NCI-H2227 treated with DMSO at 0.1 percent for 48 hours (cell line): Measurements from ENCODE around the gene KCNQ1.

ENCODE experiments used
- DNase-seq: peaks from one replicate; lab custom pipeline; 2025; lab: John Stamatoyannopoulos, UW

The KCNQ1 gene

DNA sequence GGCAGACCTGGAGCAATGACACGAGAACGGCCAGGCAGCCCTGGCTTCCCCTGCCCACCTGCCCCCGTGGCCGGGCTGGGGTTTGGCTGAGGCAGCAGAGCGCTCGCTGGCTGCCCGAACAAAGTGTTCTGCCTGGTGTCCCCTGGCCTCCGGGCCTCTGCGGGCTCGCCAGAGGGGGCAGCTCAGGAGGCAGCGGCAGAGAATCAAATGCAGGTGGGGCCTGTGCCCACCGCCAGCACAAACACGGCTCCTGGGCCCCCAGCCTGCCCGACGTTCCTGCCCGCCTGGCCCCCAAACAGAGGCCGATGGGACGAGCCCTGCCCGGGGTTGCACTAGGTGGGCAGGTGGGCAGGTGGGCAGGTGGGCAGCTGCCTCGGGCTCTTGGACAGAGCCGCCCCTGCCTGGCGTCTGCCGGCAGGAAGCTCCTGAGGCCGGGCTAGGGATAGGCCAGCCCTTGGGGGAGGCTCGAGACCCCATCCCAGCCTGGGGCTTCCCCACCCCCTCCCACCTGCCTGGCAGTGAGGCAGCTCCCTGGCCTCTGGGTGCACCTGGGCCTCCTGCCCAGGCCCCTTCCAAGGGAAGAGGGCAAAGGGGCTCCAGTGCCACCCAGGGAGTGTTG is 394.0 kb downstream of the KCNQ1 start:
- no peak for DNase-seq

DNA sequence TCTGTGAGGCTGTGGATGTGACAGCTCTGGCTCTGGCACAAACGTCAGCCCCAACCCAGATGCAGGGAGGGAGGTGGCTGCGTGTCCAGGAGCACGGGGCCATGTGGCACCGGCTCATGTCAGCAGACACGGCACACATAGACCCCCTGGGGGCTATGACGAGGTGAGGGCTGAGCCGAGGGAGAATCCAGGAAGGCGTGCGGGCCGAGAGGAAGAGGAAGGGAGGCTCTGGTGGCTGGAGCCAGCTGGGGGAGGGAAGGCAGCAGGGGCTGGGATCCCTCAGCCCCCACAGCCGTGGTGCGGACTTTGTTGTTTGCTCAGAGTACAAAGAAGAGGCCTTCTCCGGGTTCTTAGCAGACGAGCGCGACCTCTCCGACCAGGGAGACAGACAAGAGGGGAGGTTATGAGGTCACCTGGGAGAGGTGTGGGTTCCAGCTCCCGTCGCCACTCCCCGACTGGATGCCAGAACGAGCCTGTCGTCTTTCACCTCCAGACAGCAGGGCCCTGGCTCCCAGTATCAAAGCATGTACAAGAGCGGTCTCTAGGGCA is 394.7 kb downstream of the KCNQ1 start:
- DNase-seq, result no peak

DNA sequence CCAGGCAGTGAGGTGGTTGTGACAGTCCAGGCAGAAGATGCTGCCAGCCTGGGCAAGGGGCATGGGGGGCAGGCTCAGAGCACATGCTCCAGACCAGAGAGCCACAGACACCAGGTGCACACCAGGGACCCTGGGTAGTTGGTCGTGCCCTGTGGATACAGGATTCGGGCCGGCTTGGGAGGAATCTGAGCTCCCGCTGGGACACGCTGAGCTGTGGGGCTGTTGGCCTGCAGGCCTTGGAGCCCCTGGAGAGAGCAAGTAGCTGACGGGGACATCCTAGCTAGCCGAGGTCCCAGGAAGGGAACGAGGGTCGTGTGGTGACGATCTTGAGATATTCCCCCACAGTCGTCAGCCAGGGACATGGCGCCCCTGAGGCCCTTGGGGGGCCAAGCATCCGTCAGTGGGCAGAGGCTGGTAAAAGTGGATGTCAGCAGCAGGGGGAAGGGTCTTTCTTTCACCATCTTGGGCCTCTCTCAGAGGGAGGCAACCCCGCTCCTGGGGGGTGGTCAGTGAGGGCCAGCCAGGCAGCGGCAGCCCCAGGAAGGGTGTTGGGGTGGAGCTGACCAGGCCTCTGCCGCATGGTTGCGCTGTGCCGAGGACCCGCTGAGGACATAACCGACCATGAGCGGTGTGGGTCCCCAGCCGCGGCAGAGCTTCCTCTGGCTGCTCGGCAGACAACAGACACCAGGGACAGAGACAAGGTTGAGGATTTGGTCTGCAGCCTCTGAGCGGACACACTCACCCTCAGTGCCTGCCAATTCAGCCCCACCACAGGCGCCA is 396.8 kb downstream of the KCNQ1 start:
- DNase-seq, result no peak

DNA sequence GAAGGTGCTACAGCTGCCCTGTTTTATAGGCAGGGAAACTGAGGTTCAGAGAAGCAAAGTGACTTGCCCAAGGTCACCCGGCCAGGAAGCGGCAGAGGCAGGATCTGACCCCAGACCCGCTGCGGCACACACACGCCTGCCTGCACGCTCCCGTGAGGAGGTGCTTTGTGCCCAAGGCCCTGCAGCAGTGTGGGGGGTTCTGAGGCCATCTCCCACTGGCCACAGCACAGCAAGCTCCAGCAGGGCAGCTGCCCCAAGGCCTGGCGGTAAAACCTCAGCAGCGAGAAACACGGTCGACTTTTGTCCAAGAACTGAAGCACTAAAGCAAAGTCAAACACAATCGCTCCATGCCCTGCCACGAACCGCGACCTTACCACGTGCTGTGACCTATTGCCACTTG is 398.1 kb downstream of the KCNQ1 start:
- DNase-seq, result no peak

DNA sequence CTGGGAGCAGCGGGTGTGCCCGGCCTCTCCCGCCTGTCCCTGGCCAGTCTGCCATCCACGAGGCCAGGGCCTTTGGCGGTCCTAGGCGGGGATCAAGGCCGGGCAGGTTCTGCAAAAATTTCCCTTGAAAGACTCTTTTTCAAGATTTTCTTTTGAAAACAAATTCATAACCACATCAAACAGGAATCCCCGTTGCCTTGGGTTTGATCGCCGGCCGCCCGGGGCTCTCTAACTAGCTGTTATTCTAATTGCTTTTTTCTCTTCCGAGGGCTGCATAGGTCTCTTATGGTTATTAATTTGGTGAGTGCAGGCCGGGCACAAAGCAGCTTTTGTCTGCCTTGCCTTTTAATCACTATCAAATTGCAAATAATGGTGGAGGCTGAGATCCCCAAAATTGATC is 398.7 kb downstream of the KCNQ1 start:
- no peak for DNase-seq

DNA sequence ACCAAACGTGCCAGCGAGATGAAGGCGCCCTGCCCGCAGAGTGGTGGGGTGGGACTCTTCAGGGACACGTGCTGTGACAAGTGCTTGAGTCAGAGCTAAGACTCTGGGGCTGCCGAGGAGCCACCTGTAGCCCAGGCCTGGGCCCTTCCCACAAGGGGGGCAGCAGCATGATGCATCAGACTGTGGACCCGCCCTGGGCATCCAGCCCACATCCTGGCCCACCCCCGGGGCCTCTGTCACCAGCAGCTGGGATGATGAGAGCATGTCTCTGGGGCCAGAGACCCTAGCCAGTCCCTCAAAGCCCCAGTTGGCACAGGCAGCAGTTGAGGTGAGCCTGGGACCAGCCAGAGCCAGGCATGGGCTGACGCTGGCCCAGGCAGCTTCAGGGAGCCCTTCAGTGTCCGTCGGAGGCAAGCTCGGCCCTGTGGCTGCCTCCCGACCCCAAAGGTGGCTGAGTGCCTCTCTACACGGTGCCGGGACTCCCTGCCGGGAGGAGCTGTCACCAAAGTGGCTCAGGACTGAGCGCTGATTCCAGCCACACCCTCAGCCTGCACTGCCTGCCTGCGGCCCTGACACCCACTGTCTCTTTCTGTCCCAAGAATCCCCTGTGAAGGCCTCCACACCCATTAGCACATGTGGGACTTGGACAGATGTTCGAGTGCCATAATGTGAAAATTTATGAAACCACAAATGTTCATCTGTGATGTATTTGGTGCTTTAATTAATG is 399.5 kb downstream of the KCNQ1 start:
- no peak for DNase-seq

DNA sequence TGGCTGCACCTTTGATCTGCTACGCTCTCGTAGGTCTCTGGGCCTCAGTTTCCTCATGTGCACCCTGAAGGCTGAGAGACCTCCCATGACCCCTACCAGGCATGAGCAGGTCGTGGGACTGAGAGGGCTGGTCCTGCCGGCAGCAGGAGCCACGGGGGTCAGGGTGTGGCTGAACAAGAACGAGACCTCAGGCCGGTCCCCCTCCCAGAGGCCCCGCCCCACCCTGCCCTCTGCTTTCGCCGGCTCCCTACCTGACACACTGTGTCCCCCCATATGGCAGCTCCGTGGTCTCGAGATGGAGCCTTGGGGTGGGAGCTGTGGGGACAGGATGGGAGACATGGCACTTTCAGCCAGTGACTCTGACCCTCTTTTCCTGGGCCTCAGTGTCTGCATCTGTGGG is 400.2 kb downstream of the KCNQ1 start:
- no peak for DNase-seq

DNA sequence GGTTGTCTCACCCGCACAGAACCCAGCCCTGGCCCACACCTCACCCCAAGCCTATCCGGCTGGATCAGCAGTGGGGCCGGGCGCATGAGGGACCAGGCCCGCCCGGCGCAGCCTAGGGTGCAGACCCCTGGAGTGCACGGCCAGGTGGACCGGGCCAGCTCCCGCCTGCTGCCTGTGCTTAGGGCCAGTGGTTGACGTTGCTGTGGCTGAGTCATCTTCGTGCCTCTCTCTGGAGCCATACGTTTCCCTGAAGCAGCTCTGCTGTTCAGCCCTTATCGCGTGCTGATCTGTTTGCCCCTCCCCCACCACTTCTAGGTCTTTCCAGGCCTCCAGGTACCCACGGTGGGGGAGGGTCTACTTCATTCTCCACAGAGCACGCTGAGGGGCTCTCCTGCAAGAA is 401.2 kb downstream of the KCNQ1 start:
- no peak for DNase-seq

DNA sequence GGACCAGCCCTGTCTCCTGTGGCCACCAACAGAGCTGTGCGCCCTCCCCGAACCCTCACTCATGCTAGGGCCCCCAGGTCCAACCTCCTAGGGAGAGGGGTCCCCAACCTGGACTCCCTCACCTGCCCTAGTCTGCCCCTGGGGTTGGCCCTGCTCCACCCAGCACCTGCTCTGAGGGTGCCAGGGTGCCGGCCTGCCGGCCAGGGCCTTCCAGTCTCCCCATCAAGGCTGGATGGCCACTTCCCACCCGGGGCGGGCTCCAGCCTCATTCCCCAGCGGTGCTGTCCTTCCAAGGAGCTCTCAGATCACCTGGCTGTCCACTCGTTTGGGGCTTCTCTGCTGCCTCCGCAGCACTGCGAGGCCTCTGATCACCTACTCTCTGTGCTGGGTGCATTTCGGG is 401.7 kb downstream of the KCNQ1 start:
- DNase-seq, result no peak

DNA sequence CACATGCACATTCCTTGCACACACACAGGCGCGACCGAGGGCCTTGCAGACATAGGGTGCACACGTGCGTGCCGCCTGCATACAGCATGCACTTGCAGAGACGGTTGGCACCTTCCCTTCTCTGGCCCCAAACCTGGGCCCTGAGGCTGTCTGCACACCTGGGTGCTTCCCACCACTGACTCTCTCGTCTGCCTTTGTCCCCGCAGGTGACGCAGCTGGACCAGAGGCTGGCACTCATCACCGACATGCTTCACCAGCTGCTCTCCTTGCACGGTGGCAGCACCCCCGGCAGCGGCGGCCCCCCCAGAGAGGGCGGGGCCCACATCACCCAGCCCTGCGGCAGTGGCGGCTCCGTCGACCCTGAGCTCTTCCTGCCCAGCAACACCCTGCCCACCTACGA is 402.8 kb downstream of the KCNQ1 start:
- DNase-seq, result no peak

DNA sequence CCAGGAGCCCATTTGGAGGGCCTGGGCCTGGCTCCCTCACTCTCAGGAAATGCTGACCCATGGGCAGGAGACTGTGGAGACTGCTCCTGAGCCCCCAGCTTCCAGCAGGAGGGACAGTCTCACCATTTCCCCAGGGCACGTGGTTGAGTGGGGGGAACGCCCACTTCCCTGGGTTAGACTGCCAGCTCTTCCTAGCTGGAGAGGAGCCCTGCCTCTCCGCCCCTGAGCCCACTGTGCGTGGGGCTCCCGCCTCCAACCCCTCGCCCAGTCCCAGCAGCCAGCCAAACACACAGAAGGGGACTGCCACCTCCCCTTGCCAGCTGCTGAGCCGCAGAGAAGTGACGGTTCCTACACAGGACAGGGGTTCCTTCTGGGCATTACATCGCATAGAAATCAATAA is 403.7 kb downstream of the KCNQ1 start:
- no peak for DNase-seq

DNA sequence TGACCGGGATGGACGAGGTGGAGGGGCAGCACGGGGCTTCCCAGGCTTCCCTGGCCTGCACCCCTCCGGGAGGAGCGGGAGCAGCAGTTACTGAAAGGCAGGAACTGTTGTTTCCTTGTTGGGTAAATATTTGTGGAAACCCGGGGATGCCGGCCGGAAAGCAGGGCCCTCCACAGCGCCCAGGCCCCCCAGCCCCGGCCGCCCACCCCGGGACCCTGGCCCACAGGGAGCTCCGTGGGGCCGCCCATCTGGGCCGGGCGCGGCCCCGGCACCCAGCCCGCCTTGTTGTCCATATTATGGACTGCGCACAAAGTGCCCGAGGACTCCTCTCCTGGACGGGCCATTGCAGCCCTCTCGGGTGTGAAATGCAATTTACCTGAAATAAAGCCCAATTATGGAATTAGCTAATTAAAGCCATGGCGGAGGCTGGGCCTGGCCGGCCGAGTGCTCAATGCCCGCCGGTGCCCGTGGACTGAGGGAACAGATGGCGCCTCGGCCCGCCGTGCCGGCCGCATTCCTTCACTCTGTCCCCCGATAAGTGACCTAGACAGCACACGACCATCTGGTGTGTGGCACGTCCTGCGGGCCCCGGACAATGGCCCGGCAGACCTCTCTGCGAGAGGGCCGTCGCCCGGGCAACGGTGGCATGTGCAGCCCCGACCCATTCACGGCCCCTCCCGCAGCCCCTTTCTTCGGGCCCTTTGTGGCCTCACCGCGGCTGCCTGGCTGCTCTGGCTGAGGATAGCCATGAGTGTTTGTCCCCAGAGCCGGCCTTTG is 405.4 kb downstream of the KCNQ1 start:
- no peak for DNase-seq

DNA sequence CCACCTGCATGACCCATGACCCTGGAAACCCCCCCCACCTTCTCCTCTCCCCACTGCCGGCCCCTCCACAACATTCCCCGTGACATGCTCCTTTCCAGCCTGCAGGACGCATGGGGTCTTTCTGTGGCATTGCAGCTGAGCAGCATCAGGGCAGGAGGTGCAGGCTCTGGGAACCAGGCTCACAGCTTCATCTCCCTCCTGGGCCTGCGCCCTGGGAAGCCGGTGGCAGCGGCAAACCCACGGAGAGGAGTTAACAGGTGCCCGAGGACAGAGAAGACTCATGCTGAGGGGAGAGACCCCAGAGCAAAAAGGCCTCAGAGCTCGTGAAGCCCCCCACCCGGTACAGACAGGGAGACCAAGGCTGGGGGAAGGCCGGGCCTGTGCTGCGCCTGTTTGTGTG is 408.6 kb downstream of the KCNQ1 start:
- DNase-seq, result no peak

DNA sequence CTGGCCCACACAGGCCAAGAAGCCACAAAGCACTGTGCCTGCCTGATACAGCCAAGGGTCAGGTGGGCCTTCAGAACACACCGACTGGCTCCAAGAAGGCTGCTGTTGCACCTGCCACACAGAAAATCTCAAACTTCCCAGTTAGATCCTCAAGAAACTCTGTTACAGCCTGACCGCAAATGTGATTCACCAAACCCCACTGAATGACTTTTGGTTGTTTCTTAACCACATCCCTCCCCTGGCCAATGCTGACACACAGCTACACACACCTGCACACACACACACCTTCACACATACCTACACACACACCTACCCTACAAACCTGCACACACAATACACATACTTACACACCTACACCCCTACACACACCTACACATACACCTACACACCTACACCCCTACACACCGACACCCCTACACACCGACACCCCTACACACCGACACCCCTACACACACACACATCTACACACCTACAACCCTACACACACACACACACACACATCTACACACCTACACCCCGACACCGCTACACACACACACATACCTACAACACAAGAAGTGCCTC is 409.3 kb downstream of the KCNQ1 start:
- no peak for DNase-seq

DNA sequence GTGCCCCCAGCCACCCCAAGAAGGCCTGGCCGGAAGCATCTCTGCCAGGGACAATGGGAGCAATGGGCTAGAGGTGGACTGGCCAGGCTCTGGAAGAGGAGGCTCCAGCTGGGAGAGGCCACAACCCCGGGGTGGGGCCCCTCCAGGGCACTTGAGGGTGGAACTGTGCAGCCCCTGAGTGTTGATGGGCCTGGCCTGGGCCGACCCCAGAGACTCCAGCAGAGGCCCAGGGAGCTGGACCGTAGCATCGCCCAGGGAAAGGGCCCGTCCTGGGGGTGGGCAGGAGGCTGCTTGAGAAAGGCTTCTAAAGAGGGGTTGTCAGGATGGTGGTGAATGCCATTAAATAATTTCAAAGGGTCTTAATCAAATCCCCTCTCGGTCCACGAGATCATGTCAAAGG is 410.4 kb downstream of the KCNQ1 start:
- no peak for DNase-seq

DNA sequence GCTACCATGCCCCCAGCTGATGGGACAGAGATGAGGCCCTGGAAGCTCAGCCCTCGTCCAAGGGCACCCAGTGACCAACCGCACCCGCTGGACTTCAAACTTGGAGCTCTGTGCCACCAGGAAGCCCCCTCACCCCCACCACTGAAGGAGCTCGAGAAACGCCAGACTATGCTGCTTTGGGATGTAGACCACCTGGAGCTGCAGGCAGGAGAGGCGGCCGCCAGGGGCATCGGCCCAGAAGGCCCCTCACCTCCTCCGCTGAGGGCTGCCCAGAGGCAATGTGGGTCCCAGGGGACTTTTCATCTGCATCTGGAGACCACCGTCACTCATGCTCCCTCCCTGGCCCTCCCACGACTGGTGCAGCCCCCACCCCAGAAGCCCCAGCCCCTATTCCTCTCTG is 412.5 kb downstream of the KCNQ1 start:
- no peak for DNase-seq

DNA sequence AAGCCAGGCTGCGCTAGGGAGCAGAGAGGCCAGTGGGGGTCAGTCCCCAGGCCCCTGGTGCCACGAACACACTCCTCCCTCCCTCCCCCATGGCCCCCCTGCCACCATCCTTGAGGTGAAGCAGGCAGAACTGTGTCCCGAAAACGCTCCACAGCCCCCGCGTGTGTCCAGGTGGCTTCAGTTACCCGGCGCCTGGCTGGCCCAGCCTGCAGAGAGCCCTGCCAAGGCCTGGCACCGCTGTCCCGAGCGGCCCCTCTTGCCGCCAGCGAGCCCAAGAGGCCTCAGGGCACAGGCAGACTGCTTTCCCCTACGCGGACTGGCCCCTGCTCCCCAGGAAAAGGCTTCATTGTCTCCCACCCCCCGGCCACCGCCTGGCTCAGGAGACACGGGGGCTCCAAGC is 413.1 kb downstream of the KCNQ1 start:
- DNase-seq, result no peak

DNA sequence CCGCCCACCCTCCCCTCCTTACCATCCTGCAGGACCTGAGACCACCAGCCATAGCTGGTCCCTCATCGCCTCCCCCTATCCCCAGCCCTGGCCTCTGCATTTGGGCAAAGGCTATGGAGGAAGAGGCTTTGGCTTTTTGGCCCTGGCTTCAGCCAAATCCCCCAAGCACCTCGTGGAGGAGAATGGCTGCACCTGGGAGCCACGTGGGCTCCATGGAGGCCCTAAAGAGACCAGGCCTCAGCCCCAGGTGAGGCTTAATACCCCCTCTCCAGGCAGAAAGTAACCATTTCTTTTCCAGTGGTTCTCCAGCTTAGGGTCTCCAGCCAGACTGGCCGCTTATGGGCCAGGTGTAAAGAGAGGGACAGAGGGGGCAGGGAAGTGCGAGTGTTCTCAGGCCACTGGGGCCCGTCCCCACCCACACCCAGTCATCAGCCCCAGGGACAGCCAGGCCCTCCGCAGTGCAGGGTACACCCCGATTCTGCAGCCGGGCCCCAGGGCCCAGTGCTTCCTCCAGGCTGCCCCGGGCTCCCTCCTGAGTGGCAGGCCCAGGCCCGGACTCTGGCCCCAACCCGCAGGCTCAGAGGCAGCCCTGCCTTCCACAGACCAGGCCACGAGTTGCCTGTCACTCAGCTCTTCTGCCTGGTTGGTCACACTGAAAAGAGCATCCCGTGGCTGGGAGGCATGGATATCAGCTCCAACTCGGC is 414.3 kb downstream of the KCNQ1 start:
- DNase-seq, result no peak

DNA sequence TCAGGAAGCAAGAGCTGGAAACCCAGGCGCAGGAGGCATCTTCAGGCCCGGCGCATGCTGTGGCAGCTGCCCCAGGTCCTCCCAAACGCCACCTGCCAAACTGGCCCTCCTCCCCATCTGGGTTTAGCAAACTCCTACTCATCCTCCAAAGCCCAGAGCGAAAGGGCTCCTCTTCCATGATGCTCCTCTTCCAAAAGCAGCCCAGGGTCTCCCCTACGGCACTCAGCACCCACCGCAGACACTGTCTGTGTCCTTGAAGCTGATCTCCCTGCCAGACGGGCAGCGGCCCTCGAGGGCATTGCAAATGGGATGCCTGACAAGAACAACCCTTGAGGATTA is 414.9 kb downstream of the KCNQ1 start:
- no peak for DNase-seq

DNA sequence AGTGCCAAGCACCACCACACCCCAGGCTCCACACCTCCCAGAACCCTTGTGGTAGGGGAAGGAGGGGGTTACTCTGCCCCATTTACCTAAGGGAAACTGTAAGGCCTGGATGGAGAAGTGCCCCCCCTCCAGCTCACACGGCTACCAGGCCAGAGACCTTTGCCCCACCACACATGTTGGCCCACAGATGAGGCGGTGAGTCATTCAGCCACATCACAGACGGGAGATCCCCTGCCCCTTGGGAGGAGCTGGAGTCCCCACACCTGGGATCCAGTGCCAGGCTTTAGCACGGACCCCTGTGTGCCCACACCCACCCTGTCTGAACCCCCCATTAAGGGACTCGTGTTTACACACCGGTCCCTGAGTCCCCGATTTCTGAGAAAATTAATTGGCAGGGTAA is 415.8 kb downstream of the KCNQ1 start:
- no peak for DNase-seq
